GM18502 (cell line): ENCODE measurements around the gene SPTLC3.

ENCODE experiments used
- ATAC-seq: cut with Tn5 transposase; IDR thresholded peaks from one replicate; pipeline ENCODE4 v1.9.1; 2021; ENCODE audit warnings: mild to moderate bottlenecking; ENCODE audit not compliant: unreplicated experiment, poor library complexity

SPTLC3 gene

DNA sequence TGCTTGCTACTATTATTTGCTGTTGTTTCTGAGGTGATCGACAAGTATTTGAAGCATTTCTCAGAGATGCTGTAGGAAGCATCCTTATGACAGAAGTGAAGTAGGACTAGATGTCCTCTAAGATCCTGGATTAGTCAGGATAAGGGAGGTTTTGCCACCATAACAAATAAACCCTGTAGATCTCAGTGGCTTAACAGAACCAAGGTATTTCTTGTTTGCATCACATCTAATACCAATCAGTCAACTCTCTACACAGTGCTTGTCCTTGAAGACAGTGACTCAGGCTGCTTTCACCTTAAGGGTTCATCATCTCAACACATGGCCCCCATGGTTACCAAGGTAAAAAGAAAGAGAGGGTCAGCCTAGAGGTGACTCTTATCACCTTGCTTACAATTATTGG, 119.4 kb downstream of the SPTLC3 start:
- ATAC-seq: no peak

- no peak for ATAC-seq
These were observed 121.4 kb downstream of the SPTLC3 start for GRCh38 chr20:13130061-13130706.

DNA sequence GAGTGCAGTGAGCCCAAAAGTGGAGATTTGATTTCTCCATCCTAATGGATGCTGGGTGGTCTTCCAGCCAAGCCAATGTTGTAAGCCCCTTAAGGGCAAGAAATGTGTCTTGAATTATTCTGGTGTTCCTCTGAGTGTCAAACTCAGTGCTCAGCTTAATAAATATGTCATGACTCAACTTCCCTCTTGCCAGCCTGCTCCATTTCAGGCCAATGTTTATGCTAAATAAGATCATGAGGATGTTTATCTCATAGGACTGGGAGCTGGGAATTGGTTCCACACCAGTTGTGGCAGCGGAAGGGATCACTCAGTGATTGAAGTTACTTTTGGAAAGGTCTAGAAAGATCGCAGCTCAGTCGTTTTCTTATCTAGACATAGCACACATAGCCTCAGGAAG, 121.9 kb downstream of the SPTLC3 start:
- ATAC-seq: no peak

- ATAC-seq: no peak
These were observed 122.9 kb downstream of the SPTLC3 start for GRCh38 chr20:13131688-13132087.

GRCh38 chr20:13139459-13140150, 130.8 kb downstream of the SPTLC3 start:
- ATAC-seq: no peak

DNA sequence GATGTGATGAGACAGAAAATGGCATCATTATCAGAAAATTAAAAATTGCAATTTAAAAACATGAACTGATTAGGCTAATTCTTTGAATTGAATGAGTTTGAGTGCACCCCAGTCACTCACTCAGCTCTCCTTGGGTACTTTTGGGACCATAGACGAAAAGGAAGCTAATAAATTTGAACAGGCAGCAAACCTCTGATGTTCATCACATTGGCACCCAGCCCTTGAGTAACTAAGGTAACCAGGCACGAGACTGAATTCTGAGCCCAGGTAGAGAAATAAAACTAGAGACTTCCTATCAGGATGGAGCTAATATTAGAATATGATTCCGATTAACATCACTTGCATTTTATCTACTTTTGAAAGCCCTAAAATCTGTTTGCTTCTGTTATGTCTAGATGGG, 131.4 kb downstream of the SPTLC3 start:
- no peak for ATAC-seq

GRCh38 chr20:13140775-13141174, 132.0 kb downstream of the SPTLC3 start:
- no peak for ATAC-seq

DNA sequence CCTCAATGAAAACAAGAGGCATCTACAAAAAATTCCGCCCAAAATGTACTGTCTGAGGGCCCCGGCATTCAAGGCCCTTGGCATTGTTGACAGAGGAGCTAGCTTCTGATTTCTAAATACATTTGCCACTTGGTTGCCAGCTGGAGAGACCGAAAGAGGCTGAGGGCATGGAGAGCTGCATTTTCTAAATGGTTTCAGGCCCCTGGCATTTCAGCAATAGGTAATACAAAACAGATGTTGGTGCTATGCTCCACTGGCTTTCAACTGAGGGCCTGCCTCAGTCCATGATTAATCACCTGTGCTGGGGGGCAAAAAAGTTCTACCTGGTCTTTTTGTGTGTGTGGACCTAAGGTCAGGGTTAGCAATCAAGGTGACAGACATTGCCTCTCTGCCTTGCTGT, 132.8 kb downstream of the SPTLC3 start:
- no peak for ATAC-seq

DNA sequence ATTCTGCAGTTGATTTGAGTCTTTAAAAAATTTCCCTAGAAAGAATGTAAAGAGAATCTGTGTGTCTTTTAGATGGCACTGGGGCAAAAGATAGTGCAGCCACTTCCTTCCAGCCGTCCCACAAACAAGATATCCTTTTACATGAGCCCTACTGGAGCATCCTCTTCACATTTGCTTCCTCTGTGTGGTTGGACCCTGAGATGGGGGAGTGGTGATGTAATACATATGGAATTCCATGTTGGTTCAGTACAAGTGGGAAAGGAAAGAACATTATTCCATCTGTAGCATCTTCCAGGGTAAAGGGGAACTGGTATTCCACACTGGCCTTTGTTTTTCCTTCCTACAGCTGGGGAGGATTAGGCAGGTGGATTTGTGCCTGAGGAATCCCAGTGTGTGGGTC, 133.4 kb downstream of the SPTLC3 start:
- ATAC-seq: no peak

DNA sequence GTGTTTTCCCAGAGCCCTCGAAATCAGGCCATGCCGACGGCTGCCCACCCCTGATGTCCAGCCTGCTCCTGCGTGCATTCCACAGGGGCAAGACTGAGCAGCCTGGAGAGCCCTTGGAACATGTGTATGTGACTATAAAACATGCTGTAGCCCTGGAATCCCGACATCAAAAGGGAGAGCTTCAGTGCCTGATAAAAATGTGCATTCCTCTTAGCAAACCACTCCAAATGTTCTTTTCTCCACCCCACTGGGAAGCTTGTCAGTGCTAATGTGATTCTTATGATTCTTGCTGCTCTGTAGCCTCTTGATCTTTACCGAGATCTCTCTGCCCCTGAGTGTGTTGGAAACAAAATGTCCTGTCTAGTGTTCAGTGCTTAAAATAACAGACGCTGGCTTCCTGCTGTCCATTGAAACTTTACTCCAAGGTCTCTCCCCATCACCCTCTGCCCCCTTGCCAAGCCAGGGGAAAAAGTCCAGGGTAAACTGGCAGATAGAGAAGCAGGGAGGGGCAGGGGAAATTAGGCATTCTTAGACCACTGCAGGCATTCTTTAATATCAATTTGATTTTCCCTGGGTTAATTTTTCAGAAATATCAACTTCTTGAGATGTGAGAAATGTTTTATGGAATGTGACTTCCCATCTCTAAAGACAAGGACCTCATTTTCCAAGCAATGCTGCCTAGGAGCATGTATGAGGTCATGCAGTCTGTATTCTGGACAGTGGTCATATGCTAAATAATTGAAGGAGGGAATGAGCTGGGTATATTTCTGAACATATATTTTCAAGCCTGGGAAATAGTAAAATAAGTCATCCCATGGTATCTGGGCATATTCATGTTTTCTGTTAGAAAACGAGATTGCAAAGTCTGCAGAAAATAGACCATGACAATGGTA, 138.5 kb downstream of the SPTLC3 start:
- ATAC-seq: no peak

GRCh38 chr20:13147971-13148370, 139.2 kb downstream of the SPTLC3 start:
- no peak for ATAC-seq

DNA sequence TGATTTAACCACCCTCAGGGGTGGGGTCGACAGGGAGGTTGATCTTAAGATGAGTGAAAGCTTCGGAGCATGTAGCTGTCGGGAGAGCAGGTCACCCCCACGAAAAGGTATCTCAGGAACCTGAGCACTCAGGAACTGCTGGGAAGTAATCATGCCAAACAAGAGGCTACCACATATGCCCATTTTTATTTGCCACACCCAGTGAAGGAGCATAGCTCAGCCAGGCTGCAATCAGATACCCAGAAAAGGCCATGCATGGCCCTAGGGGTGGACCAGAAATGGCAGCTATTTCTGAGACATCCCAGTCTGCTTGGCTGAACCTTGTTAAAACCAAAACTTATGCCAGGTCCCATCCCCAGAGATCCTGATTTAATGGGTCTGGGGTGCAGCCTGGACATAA, 139.6 kb downstream of the SPTLC3 start:
- ATAC-seq: no peak

GRCh38 chr20:13148961-13149360, 140.2 kb downstream of the SPTLC3 start:
- no peak for ATAC-seq

- no peak for ATAC-seq
These were observed 140.8 kb downstream of the SPTLC3 start for GRCh38 chr20:13149371-13150105.

DNA sequence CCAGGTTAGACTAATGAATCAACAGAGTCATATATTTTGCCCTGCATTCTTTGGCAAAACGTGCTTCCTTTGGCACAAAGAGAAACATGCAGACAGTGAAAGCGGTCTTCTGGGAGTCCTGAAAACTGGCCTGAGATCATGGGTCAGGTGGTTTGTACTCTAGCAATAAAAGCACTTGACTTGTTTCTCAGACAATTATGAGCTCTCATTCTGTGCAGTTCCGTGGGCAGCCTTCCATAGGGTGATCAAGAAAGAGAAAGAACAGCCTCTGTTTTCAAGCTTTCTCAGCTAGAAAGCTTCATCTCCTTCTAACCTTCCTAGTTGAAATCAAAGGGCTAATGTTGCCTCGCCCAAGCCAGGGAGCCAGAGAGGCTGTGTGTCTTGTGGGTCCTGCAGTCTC, 149.6 kb downstream of the SPTLC3 start:
- no peak for ATAC-seq

DNA sequence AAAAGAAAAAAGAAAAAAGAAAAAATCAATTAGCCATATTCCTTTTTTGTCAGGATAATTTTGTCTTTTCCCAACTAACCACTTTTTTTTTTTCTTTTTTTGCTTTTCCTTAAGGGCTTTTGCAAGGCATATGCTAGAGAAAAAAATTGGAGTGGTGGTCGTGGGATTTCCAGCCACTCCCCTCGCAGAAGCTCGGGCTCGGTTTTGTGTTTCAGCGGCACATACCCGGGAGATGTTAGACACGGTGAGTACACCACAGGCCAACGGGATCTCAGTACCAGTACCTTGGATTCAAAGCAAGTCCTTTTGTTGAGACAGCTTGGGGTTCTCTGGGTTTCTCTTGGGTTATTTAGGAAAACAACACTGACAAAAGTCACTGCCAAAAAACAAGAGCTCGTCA, 151.1 kb downstream of the SPTLC3 start:
- no peak for ATAC-seq

- ATAC-seq: no peak
These were observed 156.4 kb downstream of the SPTLC3 start for GRCh38 chr20:13165203-13165602.

GRCh38 chr20:13166011-13166410, 157.2 kb downstream of the SPTLC3 start:
- ATAC-seq: no peak

DNA sequence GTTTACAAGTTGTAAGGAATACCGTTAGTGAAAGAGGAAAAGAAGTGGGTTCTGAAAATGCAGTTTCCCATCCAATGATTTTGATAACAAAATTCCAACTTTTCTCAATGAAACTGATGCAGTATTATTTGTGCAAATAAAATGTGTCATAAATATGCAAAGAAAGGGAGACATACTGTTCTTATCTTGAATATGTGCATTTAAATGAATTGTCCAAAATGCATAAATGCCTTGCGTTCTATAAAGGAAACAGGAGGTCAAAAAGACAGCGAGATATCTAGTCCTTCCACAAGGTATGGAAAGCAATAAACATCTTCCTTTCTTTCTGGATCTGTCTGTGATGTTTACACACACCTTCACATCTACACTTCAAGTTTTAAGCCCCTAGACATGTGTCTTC, 157.7 kb downstream of the SPTLC3 start:
- ATAC-seq: no peak

- ATAC-seq: no peak
These were observed 160.3 kb downstream of the SPTLC3 start for GRCh38 chr20:13169086-13169485.

- no peak for ATAC-seq
These were observed 162.0 kb downstream of the SPTLC3 start for GRCh38 chr20:13170771-13171170.
